ENCODE data around the gene BCAP31.
"Not testable (repeated sequence)": the region's sequence is repeated elsewhere in the genome, so short reads cannot be mapped to it uniquely, and the experiment has no call there.

The BCAP31 gene

DNA sequence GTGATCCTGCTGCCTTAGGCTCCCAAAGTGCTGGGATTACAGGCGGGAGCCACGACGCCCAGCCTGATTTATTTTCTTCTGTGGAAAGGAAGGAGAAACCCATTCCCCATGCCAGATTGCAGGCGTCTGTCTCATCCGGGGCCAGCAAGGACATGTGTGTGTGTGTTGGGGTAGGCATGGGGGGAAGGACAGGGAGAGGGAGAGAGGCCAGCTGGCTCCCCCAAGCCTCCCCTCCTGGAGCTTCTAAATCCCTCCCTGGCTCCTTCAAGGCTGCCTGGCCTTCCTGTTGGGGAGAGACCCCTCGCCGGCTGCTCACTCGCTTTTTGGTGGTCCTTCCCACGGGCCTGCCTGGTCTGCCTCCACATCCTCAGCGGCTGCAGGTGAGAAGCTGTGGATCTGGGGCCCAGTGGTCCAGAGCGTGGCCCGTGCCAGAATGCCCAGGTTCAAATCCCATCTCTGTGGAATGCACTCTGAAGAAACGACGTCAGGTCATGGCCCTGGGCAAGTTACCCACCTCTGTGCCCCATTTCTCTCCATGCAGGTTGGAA, 38.5 kb upstream of the BCAP31 start:
- DNase-seq = no peak

DNA sequence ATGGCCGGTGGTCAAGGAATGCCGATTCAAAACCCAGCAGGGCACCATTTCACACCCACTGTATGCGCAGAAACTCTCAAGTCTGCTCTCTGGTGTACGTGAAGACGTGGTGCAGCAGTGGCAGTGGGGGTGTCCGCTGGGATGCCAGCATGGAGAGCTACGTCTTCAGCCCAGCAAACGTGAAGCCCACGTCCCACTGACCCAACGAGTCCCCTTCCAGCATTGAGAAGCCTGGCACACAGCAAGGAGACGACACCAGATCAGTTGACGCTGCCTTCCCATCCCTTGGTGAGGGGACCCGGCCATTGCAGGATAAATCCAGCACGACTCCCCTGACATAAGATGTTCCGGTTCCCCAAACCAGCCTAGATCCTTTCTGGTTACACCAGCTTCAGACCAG, 37.7 kb upstream of the BCAP31 start:
- DNase-seq = no peak

- no peak for DNase-seq
Measured at GRCh38 chrX:153755136-153755535, 30.9 kb upstream of the BCAP31 start.

DNA sequence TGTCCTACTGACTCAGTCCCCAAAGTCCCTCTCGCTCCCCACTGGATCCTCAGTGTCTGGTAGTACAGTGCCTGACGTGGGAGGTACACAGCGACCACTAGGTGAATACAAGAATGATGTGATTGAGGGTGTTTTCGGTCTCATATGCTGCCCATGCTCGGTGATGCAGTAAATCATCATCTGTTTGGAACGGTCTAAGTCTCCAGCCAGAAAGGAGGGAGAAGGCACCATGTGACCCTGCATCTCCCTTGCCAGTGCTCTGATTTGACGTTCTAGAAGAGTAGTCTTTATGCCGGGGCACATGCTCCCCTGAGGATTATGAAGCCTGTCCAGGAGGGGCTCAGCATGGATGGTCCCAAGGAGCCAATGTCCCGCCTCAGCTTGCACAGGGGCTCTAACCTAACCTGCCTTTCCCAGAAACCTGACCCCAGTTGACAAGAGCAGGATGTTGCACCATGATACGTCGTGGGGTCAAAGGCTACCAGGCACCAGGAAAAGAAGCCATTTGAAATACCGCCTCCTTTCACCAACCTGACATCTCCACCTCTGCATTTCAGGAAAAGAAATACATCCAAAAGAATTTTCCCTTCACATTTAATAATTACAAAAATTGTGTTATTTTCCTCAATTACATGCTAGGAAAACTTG, 26.1 kb upstream of the BCAP31 start:
- no peak for DNase-seq

GRCh38 chrX:153749017-153749416, 24.8 kb upstream of the BCAP31 start:
- DNase-seq = not testable (repeated sequence)

GRCh38 chrX:153746991-153747390, 22.8 kb upstream of the BCAP31 start:
- not testable (repeated sequence) for DNase-seq

DNA sequence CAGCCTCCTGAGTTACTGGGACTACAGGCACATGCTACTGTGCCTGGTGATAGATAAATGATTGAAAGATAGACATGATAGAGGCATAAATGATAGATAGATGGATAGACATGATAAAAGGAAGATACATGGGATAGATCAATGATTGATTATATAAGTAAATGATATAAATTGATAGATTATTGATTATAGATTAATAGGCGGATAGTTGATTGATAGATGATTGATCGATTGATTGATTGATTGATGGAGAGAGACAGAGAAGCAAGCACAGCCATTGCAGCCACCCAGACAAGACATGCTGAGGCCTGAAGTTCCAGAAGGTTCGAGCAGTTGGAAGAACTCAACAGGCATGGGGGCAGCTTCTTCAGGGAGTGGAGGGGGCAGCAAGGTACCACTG, 22.2 kb upstream of the BCAP31 start:
- DNase-seq = no peak

DNA sequence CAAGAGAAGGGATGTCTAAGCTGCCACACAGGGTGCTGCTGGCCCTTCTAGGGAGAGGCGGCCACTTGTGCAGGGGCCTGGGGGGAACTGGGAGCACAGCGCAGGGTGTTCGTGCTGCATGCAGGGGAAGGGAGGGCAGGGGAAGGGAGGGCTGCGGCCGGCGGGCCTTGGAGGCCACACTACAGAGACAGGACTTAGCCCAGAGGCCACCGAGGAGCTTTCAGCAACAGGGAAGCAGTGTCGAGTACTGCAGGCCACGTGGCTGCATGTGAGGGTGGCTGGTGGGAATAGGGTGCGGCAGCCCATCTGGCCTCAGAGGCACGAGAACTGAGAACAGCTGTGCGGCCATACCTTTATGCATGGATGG, 20.9 kb upstream of the BCAP31 start:
- not testable (repeated sequence) for DNase-seq

DNA sequence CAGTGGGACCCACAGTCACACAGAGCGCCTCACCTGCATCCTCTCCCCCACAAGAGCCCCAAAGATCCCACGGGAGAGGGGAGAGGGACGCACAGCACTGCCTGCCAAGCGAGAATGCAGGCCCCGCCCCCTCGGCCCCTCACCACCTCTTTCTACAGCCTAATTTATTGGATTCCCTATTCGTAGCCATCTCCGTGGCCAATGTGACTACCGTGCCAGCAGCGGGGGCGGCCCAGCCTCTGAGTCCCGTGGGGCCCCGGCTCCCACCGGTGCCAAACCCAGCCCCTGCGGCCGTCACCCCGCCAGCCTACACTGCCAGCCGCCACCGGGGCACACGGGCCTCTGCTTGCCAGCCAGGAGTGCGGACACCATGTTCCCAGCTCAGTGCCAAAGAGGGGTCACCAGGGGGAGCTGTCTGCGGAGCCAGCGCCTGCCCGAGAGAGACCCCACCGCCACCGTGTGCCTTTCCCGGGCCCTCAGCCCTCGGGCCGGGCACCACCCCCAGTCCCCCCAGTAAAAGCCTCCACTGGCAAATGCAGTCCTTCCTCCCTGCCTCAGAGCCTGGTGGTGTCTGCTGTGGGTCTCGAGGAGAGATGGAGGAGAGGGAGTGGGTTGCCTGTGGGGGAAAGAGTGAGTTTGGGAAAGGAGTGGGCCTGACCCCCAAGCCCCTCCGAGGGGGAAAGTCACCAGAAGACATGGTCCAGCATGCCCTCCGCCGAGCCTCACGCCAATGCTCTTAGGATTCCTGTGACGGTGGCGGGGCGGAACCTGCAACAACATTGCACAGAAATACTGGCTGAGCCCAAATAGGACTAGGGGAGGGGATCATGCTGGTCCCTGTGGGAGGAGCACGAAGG, 20.3 kb upstream of the BCAP31 start:
- DNase-seq = no peak

DNA sequence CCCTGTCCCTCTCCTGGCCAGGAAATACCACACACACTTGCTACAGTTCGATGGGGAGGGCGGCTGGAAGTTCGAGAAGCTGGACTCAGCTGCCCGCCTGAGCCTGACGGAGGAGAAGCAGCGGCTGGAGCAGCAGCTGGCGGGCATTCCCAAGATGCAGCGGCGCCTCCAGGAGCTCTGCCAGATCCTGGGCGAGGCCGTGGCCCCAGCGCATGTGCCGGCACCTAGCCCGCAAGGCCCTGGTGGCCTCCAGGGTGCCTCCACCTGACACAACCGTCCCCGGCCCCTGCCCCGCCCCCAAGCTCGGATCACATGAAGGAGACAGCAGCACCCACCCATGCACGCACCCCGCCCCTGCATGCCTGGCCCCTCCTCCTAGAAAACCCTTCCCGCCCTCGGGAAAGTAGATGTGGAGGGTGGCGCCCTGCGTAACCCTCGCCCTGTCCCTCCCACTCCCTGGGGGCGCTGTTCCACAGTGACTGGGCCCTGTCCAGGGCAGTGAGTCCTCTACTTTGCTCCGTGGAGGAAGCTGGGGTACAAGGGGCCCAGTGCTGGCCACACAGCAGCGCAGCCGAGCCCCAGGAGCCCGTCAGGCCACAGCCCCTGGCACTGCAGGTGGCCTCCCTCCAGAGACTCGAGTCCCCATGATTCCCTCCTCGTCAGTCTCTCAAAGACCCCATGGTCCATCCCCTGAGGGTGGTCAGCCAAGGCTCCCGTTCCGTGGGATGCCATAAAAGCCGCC, 19.5 kb upstream of the BCAP31 start:
- DNase-seq = not testable (repeated sequence)

DNA sequence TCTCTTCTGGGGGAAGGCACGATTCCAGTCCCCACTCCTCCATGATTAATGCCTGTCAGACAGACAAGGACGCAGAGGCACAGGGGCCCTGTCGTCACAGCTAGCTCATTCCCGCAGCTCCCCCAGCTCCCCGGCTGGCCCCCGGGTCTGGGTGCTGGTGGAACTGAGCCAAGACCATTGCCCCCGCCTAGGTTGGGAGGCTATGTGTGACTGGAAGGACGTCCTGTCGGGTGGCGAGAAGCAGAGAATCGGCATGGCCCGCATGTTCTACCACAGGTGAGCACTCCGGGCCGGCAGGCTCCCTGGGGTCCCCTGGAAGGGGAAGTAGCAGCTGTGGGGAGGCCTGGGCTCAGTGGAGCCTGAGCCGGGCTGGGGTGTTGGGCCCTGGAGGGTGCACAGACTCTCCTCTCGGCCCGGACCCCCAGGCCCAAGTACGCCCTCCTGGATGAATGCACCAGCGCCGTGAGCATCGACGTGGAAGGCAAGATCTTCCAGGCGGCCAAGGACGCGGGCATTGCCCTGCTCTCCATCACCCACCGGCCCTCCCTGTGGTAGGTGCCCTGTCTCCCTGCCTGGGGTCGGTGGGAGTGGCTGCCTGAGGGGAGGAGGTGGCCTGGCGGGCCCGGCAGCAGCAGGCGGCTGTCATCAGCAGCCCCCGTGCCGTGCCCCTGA, 18.7 kb upstream of the BCAP31 start:
- not testable (repeated sequence) for DNase-seq

DNA sequence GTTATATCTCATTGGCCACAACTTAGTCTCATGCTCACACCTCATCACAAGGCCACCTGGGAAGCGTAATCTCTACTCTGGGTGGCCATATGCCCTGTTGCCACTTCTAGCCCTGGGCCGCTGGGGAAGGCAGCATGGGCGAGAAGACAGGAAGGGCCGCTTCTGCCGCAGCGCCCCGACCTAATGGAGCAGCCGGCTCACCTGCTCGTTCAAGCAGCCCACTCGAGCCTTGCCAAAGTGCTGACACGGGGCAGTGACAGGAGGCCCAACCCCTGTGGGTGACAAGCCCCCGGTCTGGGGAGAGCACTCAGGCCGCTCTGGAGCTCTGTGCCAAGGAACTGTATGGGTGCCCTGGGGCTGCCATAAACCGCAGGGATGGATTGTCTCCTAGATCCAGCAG, 17.9 kb upstream of the BCAP31 start:
- not testable (repeated sequence) for DNase-seq

DNA sequence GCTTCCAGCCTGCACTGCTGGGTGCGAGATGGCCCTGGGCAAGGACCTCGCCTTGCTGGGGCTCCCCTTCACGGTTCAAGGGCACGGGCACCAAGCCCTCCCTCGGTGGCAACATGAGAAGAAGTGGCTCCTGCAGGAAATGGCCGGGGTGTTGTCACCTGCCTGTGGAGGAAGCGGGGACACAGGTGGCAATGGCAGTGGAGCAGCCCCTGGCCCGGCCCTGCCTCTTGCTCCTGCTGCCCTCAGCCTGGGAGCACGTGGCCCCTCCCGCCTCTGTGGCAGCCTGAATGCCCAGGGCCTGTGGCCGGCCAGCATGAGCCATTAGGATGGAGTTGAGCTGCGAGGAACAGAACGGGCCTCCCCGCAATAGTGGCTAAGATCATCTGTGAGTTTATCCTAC, 17.3 kb upstream of the BCAP31 start:
- no peak for DNase-seq

DNA sequence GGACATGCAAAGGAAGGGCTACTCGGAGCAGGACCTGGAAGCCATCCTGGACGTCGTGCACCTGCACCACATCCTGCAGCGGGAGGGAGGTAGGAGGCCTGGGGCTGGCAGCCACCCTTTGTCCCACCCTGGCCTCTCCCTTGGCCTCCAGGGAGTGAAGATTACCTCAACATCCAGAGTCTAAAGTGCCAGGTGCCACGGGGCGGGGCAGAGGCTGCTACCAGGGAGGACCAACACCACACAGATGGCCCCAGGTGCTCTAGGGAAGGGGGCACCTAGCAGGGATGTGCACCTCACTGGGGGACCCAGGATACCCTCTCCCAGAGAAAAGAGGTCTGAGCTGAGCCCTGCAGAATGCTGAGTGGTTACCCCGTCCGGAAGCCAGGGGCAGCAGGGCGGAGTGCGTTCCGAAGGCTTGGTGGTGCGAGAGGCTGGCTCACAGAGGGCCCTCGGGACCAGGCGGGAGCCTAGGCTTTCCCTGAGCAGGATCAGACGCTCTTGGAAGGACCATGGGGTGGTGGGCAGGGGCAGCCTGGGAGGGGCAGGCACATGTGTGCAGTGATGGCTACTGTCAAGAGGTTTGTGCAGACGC, 16.5 kb upstream of the BCAP31 start:
- no peak for DNase-seq

GRCh38 chrX:153739754-153740486, 15.7 kb upstream of the BCAP31 start:
- no peak for DNase-seq

DNA sequence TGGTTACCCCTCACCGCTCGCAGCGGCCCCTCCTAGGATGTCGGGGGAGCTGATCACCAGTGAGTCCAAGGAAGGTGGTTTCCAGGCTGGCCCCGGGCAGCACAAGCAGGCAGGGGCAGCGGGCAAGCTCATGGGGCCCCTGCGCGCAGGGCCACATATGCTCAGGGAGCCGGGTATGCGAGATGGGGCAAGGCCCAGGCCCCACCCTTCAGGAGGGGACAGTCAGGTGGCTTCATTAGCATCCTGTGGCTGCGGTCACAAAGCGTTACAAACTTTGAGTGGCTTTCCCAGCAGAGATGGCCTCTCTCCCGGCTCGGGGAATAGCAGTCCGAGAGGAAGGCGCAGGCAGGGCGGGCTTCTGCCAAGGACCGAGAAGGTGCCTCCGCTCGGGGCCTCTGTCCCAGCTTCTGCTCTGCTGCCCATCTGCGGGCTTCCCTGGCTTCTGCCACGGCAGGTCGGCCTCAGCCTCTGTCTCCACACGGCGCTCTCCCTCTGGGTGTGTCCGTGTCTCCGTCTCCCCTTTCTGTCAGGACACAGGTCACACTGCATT, 13.9 kb upstream of the BCAP31 start:
- DNase-seq = no peak

- DNase-seq = no peak
Measured at GRCh38 chrX:153736871-153737441, 12.8 kb upstream of the BCAP31 start.

DNA sequence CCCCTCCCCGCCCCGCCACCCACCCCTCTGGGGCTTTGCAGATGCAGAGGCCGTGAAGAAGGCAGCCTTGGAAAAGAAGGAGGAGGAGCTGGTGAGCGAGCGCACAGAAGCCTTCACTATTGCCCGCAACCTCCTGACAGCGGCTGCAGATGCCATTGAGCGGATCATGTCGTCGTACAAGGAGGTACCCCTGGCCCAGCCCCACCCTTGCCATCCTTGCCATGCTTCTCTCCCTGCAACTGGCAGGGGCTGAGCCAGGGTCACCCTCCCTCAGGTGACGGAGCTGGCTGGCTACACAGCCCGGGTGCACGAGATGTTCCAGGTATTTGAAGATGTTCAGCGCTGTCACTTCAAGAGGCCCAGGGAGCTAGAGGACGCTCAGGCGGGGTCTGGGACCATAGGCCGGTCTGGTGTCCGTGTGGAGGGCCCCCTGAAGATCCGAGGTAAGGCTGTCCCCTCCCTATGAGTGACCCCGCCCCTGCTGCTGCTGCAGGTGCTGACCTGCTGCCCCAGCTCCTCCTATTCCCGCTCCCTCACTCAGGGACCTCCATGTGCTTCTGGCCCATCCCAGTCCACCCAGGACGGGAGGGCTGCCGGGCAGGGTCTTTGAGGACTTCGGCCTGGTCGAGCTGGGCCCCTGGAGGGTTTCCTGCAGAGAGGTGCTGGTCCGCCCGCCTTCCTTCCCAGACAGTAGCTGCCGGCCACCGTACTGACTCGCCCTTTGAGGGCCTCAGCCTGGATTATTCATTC, 12.1 kb upstream of the BCAP31 start:
- DNase-seq = no peak

DNA sequence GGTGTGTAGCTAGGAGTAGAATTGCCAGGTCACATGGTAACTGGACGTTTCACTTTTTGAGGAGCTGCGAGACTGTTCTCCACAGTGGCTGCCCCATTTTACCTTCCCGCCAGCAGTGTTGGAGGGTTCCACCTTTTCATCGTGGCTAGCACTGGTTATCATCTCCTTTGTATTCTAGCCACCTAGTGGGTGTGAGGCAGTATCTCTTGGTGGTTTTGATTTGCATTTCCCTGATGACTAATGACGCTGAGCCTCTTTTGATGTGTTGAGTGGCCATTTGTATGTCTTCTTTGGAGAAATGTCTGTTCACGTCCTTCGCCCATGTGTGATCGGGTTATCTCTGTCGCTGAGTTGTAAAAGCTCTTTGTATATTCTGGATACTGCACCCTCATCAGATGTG, 11.1 kb upstream of the BCAP31 start:
- DNase-seq = no peak

- DNase-seq = no peak
Measured at GRCh38 chrX:153734871-153735270, 10.7 kb upstream of the BCAP31 start.

Data from activated CD4-positive, alpha-beta T cell treated with anti-CD3 and anti-CD28 coated beads, Interleukin-2, amount 50 U/mL, for 4 hours (primary cell).